ENCODE results near the gene PAIP1.
"Not testable (repeated sequence)": the region's sequence is repeated elsewhere in the genome, so short reads cannot be mapped to it uniquely, and the experiment has no call there.

Gene PAIP1

DNA sequence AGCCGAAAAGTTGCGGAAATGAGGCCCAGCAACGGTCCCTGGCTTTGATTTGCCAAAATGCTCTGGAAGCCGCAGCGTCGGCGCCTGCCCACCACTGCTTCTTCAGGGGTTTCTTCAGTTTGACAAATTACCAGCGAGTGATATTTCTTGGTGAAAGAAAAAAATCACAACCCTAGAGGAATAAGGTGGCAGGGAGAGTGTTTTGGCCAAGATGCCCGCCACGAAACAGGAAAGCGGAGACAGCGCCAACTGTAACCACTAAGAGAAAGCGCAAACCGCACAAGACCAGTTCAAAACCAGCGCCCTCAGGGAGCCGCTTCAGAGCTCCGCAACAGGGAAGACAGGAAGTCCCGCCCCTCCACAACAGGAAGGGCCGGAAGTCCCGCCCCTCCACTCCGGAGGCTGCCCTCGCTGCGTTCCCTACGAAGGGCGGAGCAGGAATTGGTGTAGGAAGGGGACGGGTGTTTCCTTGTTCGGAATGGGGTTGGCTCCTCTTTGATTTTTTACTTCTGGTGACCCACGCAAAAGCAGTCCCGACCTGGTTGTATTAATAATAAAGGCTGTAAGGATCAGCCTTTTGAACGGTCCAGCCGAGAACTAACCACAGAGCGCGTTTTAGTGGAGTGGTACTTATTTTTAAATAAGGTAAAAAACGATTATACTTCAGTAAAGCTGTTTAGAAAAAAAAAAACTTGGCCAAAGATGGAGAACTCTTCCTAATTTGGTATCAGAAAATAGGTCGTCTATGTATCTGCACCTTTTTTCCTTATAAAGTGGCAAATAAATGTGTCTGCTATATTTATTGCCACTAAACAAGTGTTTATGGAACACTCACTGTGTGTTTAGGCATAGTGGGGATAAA, 41.8 kb downstream of the PAIP1 start, which contains the start of gene C5orf34:
Gene C5orf34 (minus strand): TSS at position 333 of the 862 bp plus-strand sequence. CDS start 5,809 bp downstream, outside the sequence.
- peak; percentile 94 for DNase-seq

DNA sequence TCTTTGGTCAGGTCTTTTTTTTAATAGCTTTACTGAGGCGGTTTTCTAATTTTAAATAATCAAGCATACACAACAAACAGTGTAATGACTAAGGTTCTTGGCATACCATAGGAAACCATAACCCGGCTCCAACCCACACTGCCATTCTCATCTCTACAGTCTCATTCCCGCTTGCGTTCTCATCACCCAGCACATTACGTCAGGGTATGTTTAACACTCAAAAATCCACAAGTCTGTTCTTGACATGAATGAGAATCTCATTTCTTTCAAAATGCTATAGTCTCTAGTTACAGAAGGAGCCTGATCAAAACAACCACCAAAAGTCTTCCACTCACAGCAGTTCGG, 42.4 kb downstream of the PAIP1 start:
- DNase-seq: no peak

GRCh38 chr5:43514025-43514424, 42.9 kb downstream of the PAIP1 start:
- no peak for DNase-seq

- not testable (repeated sequence) for DNase-seq
Measured at GRCh38 chr5:43511062-43511461, 45.8 kb downstream of the PAIP1 start.

- DNase-seq: no peak
Measured at GRCh38 chr5:43498581-43498980, 58.3 kb downstream of the PAIP1 start.

- DNase-seq: no peak
Measured at GRCh38 chr5:43497311-43498104, 59.4 kb downstream of the PAIP1 start.

- no peak for DNase-seq
Measured at GRCh38 chr5:43491326-43491725, 65.6 kb downstream of the PAIP1 start.

DNA sequence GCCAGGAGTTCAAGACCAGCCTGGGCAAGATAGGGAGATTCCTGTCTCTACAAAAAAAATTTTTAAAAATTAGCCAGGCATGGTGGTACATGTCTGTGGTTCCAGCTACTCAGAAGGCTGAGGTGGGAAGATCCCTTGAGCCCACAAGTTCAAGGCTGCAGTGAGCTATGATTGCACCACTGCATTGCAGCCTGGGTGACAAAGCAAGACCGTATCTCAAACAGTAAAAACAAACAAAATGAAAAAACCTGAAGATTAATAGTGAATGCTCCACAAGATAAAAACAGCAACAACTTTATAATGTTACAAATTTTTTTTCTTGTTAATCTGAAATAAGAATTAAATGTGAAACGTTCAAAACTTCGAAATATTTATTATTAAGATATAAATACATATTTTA, 70.5 kb downstream of the PAIP1 start:
- DNase-seq: no peak

GRCh38 chr5:43485406-43485805, 71.5 kb downstream of the PAIP1 start:
- peak; percentile 8 for DNase-seq

GRCh38 chr5:43484106-43484849, 72.6 kb downstream of the PAIP1 start:
- DNase-seq: peak; percentile 90

DNA sequence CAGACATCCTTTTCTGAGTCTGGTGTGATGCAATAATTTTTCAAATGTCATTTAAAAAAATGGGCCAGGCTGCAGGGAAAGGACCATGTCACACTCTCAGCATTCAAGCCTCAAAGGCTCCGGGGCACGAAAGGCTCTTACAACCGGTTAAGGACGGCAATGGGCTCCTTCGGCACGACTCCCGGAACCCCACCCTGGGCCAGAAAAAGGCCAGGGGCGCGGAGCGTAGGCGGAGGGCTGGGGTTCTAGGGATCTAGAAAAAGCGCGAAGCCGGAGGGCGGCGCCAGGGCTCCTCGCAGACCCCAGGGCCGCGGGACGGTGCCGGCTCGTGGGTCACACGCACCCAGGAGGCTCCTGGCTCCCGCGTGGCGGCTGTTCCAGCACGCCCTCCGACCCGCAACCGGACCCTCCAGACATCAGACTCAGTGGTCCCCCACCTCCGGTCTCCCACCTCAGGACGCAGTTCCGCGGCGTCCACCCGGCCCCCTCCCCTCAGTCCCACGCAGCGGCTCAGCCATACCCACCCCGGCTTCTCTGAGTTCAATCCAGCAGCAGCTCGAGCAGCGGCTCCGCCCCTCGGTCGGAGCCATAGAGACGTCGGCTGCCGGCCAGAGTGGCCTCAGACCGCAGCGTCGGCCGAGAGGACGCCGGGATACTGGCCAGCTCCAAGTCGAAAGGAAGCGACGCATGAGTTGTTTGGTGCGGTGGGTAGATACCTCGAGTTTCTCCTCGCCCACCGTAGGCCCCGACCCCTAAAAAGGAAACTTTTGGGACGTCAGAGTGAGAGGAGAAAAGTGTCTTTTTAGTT, 73.4 kb downstream of the PAIP1 start, which contains the start of gene TMEM267:
Gene TMEM267 (minus strand): TSS at position 568 of the 808 bp plus-strand sequence. CDS start 29,896 bp downstream, outside the sequence.
- peak; percentile 90 for DNase-seq

DNA sequence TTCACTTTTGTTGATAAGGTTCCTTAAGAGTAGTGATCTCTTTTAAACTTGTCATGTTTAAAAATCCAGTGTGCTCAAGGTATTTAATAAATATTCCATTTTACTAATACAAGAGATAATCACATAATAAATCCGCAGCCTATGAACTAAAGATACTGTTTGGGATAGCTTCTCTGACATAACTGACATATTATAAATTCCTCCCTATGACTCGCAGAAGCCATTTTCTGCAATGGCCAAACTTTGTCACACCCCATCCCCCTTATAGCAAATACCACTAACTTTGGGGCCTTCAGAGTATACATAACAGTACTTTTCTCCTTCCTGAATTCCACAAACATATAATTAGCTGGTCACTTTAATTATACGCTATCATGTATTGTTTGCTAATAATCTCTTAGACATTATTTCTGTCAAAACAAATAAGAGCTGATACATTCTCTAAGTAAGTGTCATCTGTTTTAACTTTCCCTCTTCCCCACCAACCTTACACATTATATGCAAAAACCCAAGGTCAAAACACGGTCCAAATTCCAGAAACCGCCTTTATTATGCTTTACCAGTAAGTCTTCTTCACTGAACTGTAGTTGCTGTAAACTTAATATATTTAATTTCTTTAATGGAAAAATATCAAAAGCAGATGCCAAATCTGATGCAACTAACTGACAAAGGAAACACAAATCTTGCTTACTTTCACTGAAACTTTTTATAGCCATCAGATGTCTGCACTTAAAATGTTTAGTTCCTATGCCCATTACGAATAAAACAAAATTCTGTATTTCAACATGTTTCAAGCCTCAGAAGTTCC, 74.2 kb downstream of the PAIP1 start:
- no peak for DNase-seq

Measured in CD4-positive, alpha-beta T cell treated with Interleukin-17A for 1 hour (primary cell).